Hematopoietic multipotent progenitor cell treated with erythropoietin and hydrocortisone succinate and interleukin-3 and kit ligand, for 8 days (in vitro differentiated cells): ENCODE measurements around the gene CCDC66.
"Not testable (repeated sequence)": the region's sequence is repeated elsewhere in the genome, so short reads cannot be mapped to it uniquely, and the experiment has no call there.

Source experiments
- DNase-seq: peaks from one replicate; pipeline ENCODE4 v3.0.0-alpha.2; 2015

Gene CCDC66

GRCh38 chr3:56556908-56557830 lies at the start of gene CCDC66:
TSS of gene CCDC66 (plus strand) at chr3:56557175. CDS start at chr3:56557243, 68 bp downstream.
- peak; percentile 93 for DNase-seq

- DNase-seq, result no peak
Measured at GRCh38 chr3:56519641-56520040, 37.3 kb upstream of the CCDC66 start.

- DNase-seq, result no peak
Measured at GRCh38 chr3:56522374-56522773, 34.6 kb upstream of the CCDC66 start.

- DNase-seq, result no peak
Measured at GRCh38 chr3:56525291-56525690, 31.7 kb upstream of the CCDC66 start.

- DNase-seq, result no peak
Measured at GRCh38 chr3:56536735-56537134, 20.2 kb upstream of the CCDC66 start.

GRCh38 chr3:56547486-56547885 lies 9.5 kb upstream of the CCDC66 start:
- peak; percentile 30 for DNase-seq

- DNase-seq, result no peak
Measured at GRCh38 chr3:56557831-56558170, 826 bp downstream of the CCDC66 start.

- DNase-seq, result no peak
Measured at GRCh38 chr3:56573501-56573900, 16.5 kb downstream of the CCDC66 start.

GRCh38 chr3:56581941-56582340 lies 25.0 kb downstream of the CCDC66 start:
- not testable (repeated sequence) for DNase-seq

- not testable (repeated sequence) for DNase-seq
Measured at GRCh38 chr3:56584275-56584674, 27.3 kb downstream of the CCDC66 start.

- no peak for DNase-seq
Measured at GRCh38 chr3:56590814-56591213, 33.8 kb downstream of the CCDC66 start.

GRCh38 chr3:56591262-56591661 lies 34.3 kb downstream of the CCDC66 start:
- DNase-seq, result no peak

GRCh38 chr3:56593455-56594158 lies 36.6 kb downstream of the CCDC66 start:
- no peak for DNase-seq

- no peak for DNase-seq
Measured at GRCh38 chr3:56595975-56596840, 39.2 kb downstream of the CCDC66 start.

GRCh38 chr3:56608479-56608878 lies 51.5 kb downstream of the CCDC66 start:
- DNase-seq, result not testable (repeated sequence)

- no peak for DNase-seq
Measured at GRCh38 chr3:56610669-56611335, 53.8 kb downstream of the CCDC66 start.

- no peak for DNase-seq
Measured at GRCh38 chr3:56611364-56611763, 54.4 kb downstream of the CCDC66 start.

- DNase-seq, result no peak
Measured at GRCh38 chr3:56612146-56612545, 55.2 kb downstream of the CCDC66 start.

- DNase-seq, result no peak
Measured at GRCh38 chr3:56613016-56613415, 56.0 kb downstream of the CCDC66 start.

GRCh38 chr3:56616478-56617006 lies 59.6 kb downstream of the CCDC66 start:
- DNase-seq, result no peak

- DNase-seq, result no peak
Measured at GRCh38 chr3:56620371-56620770, 63.4 kb downstream of the CCDC66 start.

- no peak for DNase-seq
Measured at GRCh38 chr3:56621681-56622080, 64.7 kb downstream of the CCDC66 start.
